K562 (cell line): ENCODE data around the gene LRRC7. TPM values are rescaled to one million over a fixed set of nuclear protein-coding genes. Genes with fewer than 3 reads are reported as not detected.
A peak's percentile ranks its signal among the peaks of the same experiment; 100 is the strongest.

ENCODE experiments used
- CSDE1 ChIP-seq, 2 experiments: fragments of 450-650 bp; IDR thresholded peaks; 2 replicates each; pipeline ENCODE4 v1.6.1; 2016; ENCODE audit warnings: mild to moderate bottlenecking in 1 of 2
- E2F1 ChIP-seq: sonication (generic); formaldehyde crosslinking; IDR thresholded peaks from 2 replicates; pipeline ENCODE4 v1.8.1; 2023; ENCODE audit warnings: mild to moderate bottlenecking, missing genetic modification reagents, moderate library complexity
- E2F8 ChIP-seq: fragments of 450-650 bp; IDR thresholded peaks from 2 replicates; pipeline ENCODE4 v1.7.1; 2018; ENCODE audit warnings: mild to moderate bottlenecking, low read depth; ENCODE audit not compliant: partially characterized antibody
- HDAC3 ChIP-seq: fragments of 450-650 bp; IDR thresholded peaks from 2 replicates; pipeline ENCODE4 v1.6.1; 2018; ENCODE audit warnings: borderline replicate concordance, mild to moderate bottlenecking, moderate library complexity; ENCODE audit not compliant: partially characterized antibody
- HNRNPH1 ChIP-seq: fragments of 200-400 bp; formaldehyde crosslinking; optimal IDR thresholded peaks from 2 replicates; pipeline ENCODE3; 2017; ENCODE audit warnings: low read depth, mild to moderate bottlenecking, low read length, moderate library complexity
- MAZ ChIP-seq, 2 experiments: fragments of 450-650 bp in 1 of 2; sonication (generic) in 1 of 2; formaldehyde crosslinking; IDR thresholded peaks in 1 of 2; conservative IDR thresholded peaks in 1 of 2; 2 replicates each; pipeline versions ENCODE4 v1.4.0 to v1.5.0; 2020; ENCODE audit warnings: mild to moderate bottlenecking in 1 of 2, missing genetic modification reagents in 1 of 2
- MEF2D ChIP-seq: conservative IDR thresholded peaks from 2 replicates; pipeline ENCODE4 v1.6.1; 2016; ENCODE audit warnings: low read depth, missing genetic modification characterization, missing compliant biosample characterization
- MEIS2 ChIP-seq: fragments of 450-650 bp; IDR thresholded peaks from 2 replicates; pipeline ENCODE4 v1.6.1; 2014; ENCODE audit warnings: mild to moderate bottlenecking; ENCODE audit not compliant: partially characterized antibody
- MLLT1 ChIP-seq, 2 experiments: fragments of 450-650 bp; IDR thresholded peaks; 2 replicates each; pipeline ENCODE4 v1.6.1; 2016
- NELFE ChIP-seq: IDR thresholded peaks from 2 replicates; pipeline ENCODE4 v1.6.1; 2011; ENCODE audit warnings: mild to moderate bottlenecking; ENCODE audit not compliant: insufficient read depth, insufficient read length
- NEUROD1 ChIP-seq: fragments of 150-350 bp; IDR thresholded peaks from 2 replicates; pipeline ENCODE4 v1.6.1; 2014; ENCODE audit warnings: borderline replicate concordance, low read length, low read depth; ENCODE audit not compliant: partially characterized antibody
- NFRKB ChIP-seq: fragments of 450-650 bp; IDR thresholded peaks from 2 replicates; pipeline ENCODE4 v1.6.1; 2016; ENCODE audit warnings: low read depth
- POLR2G ChIP-seq: fragments of 200-400 bp; formaldehyde crosslinking; IDR thresholded peaks from 2 replicates; pipeline ENCODE4 v1.6.1; 2017; ENCODE audit warnings: low read depth, mild to moderate bottlenecking, antibody characterized with exemption, low read length, moderate library complexity
- SAFB ChIP-seq: fragments of 200-400 bp; formaldehyde crosslinking; IDR thresholded peaks from 2 replicates; pipeline ENCODE4 v1.6.1; 2017; ENCODE audit warnings: low read depth, low read length, borderline replicate concordance
- SLC30A9 ChIP-seq: fragments of 250-450 bp; sonication (Bioruptor Pico); IDR thresholded peaks from 2 replicates; pipeline ENCODE4 v1.8.0; 2022; ENCODE audit warnings: mild to moderate bottlenecking, moderate library complexity
- ZBTB12 ChIP-seq: fragments of 250-450 bp; sonication (Bioruptor Pico); IDR thresholded peaks from 2 replicates; pipeline ENCODE4 v1.4.0; 2020
- ZNF23 ChIP-seq: fragments of 250-450 bp; sonication (Bioruptor Pico); IDR thresholded peaks from 2 replicates; pipeline ENCODE4 v1.4.0; 2020; ENCODE audit warnings: mild to moderate bottlenecking
- ZNF354B ChIP-seq: fragments of 250-450 bp; sonication (Bioruptor Pico); IDR thresholded peaks from 2 replicates; pipeline ENCODE4 v1.4.0; 2020
- ZNF75A ChIP-seq: fragments of 450-650 bp; formaldehyde crosslinking; IDR thresholded peaks from 2 replicates; pipeline ENCODE4 v1.4.0; 2020; ENCODE audit warnings: mild to moderate bottlenecking
- polyA plus RNA-seq, 8 experiments: library from polyadenylated mRNA; depleted of rRNA in 4 of 8; stranded (reverse) in 5 of 8; unstranded in 3 of 8; fragments of >200 nt; fragmentation: Nextera tagmentation in 2 of 8; fragmentation: Illumina TruSeq in 1 of 8; extraction: Ambion mirVana in 2 of 8; extraction: Trizol in 1 of 8; gene quantifications; 2 replicates each; pipeline versions ENCODE4 v1.2.1 to v1.2.3, GENCODE V29; 2011 to 2014; ENCODE audit warnings: inconsistent platforms in 1 of 8, missing spikeins in 1 of 8
- total RNA-seq, 7 experiments: library from RNA; depleted of rRNA in 6 of 7; stranded (reverse); fragments of >200 nt in 6 of 7; fragmentation: Illumina TruSeq in 2 of 7; extraction: Trizol in 2 of 7; gene quantifications; 2 replicates each; pipeline versions ENCODE4 v1.2.1 to v1.2.3, GENCODE V29; 2011 to 2021; ENCODE audit warnings: low replicate concordance in 1 of 7
- TF ChIP-seq, protein P1 (sequence below), 2 experiments: fragments of 450-650 bp in 1 of 2; sonication (generic) in 1 of 2; formaldehyde crosslinking; conservative IDR thresholded peaks; 2 replicates each; pipeline versions ENCODE4 v1.4.0 to v1.8.1; 2020 to 2022; ENCODE audit warnings: mild to moderate bottlenecking in 1 of 2, missing genetic modification reagents in 1 of 2

Gene LRRC7
- total and polyA plus RNA-seq, 9 of the 15 experiments (the other 6 are each of a cell fraction or from before 2014, with no cell fraction given): 0.09 to 0.94 (median 0.49) TPM

GRCh38 chr1:70042090-70042731 is 474.5 kb downstream of the LRRC7 start (continued):
- TF ChIP-seq SAFB (no peak), MEF2D (0 out of 2 replicates have a peak, but pooled peaks have one; percentile 37), NFRKB (peak; percentile 61; the same call in 1 of the 2 replicates), HDAC3 (no peak), E2F8 (no peak), ZNF23 (CRISPR knock-in tag) (peak; percentile 64; the same call in 1 of the 2 replicates), SLC30A9 (no peak), CSDE1 (IDR thresholded peaks at IDR 0.05) (no peak), ZBTB12 (CRISPR knock-in tag) (no peak), MLLT1 (IDR thresholded peaks at IDR 0.05) (no peak), MEIS2 (peak; percentile 46), NEUROD1 (no peak), E2F1 (CRISPR knock-in tag) (no peak), MAZ (CRISPR knock-in tag; conservative IDR thresholded peaks at IDR 0.05 in 1 of 2, IDR thresholded peaks at IDR 0.05 in 1 of 2) (0 out of 4 replicates have a peak, but pooled peaks of 1 of the 2 experiments have one; percentile 13), HNRNPH1 (no peak), ZNF354B (no peak), NELFE (no peak), POLR2G (no peak), ZNF75A (CRISPR knock-in tag) (no peak)
- TF ChIP-seq, protein P1, sequence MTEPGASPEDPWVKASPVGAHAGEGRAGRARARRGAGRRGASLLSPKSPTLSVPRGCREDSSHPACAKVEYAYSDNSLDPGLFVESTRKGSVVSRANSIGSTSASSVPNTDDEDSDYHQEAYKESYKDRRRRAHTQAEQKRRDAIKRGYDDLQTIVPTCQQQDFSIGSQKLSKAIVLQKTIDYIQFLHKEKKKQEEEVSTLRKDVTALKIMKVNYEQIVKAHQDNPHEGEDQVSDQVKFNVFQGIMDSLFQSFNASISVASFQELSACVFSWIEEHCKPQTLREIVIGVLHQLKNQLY (CRISPR knock-in tag; conservative IDR thresholded peaks at IDR 0.05): no peak
